HG02840 (cell line): ENCODE results near the gene XPR1.
"Not testable (repeated sequence)": the region's sequence is repeated elsewhere in the genome, so short reads cannot be mapped to it uniquely, and the experiment has no call there.

ENCODE experiments used
- ATAC-seq: cut with Tn5 transposase; IDR thresholded peaks from one replicate; pipeline ENCODE4 v1.9.1; 2021; ENCODE audit warnings: mild to moderate bottlenecking, moderate library complexity, moderate number of reproducible peaks; ENCODE audit not compliant: unreplicated experiment, low FRiP score

The XPR1 gene

DNA sequence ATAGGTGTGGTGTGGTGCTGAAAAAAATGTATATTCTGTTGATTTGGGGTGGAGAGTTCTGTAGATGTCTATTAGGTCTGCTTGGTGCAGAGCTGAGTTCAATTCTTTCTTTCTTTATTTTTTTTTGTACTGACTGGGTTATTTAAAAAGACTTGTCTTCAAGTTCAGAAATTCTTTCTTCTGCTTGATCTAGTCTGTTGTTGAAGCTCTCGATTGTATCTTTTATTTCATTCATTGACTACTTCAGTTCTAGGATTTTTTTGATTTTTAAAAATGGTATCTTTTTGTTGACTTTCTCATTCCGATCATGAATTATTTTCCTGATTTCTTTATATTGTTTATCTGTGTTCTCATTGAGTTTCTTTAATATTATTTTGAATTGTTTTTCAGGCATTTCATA is 70.6 kb downstream of the XPR1 start:
- ATAC-seq: not testable (repeated sequence)

DNA sequence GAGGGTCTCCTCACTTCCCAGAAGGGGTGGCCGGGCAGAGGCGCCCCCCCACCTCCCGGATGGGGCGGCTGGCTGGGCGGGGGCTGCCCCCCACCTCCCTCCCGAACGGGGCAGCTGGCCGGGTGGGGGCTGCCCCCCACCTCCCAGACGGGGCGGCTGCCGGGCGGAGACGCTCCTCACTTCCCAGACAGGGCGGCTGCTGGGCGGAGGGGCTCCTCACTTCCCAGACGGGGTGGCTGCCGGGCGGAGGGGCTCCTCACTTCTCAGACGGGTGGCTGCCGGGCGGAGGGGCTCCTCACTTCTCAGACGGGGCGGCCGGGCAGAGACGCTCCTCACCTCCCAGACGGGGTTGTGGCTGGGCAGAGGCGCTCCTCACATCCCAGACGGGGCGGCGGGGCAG is 78.9 kb downstream of the XPR1 start:
- not testable (repeated sequence) for ATAC-seq

DNA sequence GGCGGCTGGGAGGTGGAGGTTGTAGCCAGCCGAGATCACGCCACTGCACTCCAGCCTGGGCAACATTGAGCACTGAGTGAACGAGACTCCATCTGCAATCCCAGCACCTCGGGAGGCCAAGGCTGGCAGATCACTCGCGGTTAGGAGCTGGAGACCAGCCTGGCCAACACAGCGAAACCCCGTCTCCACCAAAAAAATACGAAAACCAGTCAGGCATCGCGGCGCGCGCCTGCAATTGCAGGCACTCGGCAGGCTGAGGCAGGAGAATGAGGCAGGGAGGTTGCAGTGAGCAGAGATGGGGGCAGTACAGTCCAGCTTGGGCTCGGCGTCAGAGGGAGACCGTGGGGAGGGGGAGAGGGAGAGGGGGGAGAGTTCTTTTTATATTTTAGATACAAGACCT is 79.4 kb downstream of the XPR1 start:
- ATAC-seq: not testable (repeated sequence)

DNA sequence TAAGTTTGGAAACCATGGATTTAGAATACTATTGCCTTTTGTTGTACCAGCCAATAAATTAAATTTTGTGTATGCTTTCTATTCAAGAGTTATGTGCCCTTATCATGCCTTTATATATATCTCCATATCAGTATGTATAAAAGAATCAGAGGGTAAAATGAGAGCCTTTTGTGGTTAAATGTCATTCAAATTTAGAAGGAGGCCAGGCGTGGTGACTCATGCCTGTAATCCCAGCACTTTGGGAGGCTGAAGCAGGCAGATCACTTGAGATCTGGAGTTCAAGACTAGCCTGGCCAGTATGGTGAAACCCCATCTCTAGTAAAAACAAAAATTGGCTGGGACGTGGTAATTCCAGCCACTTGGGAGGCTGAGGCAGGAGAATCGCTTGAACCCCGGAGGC is 88.9 kb downstream of the XPR1 start:
- ATAC-seq: no peak

DNA sequence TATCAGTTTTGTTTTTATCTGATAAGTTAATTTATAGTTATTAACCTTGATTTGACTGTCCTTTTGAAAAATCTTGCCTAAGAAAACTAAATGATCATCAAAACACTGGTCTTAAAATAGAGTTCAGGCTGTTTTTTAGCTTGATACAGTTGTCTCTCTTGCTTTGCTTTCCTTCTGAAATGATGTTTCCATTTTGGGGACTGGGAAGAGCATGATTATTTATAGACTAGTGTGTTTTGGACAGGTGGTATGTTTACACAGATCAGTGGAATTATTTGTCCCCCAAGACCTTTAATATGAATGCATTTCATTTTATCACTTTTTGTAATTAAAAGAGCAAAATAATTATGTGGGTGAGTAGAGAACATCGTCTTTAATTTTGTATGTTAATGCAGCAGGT is 90.8 kb downstream of the XPR1 start:
- no peak for ATAC-seq

DNA sequence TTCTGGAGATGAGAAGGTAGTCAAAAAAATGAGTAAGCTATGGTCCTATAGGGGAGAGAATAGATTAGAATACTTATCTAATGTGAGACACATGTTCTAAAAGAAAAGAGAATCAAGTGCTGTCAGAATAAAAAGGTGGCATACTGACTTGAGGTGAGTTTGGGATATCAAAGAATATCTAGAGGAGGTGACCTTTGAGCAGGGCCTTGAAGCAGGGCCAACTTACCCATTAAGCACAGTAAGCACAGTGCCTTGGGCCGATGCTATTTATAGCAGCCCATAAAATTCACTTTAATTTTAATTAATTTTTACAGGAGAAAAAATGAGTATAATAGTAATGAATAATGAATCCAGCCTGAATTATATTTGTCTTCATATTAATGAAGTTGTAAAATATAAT is 92.2 kb downstream of the XPR1 start:
- no peak for ATAC-seq

DNA sequence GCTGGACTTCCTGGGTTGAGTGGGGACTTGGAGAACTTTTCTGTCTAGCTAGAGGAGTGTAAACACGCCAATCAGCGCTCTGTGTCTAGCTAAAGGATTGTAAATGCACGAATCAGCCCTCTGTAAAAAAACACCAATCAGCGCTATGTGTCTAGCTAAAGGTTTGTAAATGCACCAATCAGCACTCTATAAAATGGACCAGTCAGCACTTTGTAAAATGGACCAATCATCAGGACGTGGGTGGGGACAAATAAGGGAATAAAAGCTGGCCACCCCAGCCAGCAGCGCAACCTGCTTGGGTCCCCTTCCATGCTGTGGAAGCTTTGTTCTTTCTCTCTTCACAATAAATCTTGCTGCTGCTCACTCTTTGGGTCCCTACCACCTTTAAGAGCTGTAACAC is 94.2 kb downstream of the XPR1 start:
- not testable (repeated sequence) for ATAC-seq

DNA sequence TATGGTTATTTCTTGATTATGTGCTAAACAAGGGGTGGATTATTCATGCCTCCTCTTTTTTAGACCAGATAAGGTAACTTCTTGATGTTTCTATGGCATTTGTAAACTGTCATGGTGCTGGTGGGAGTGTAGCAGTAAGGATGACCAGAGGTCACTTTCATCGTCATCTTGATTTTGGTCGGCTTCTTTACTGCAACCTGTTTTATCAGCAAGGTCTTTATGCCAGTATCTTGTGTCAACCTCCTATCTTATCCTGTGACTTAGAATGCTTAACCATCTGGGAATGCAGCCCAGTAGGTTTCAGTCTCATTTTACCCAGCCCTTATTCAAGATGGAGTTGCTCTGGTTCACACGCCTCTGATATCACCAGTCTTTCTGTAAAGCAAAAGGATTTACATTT is 95.9 kb downstream of the XPR1 start:
- ATAC-seq: not testable (repeated sequence)

DNA sequence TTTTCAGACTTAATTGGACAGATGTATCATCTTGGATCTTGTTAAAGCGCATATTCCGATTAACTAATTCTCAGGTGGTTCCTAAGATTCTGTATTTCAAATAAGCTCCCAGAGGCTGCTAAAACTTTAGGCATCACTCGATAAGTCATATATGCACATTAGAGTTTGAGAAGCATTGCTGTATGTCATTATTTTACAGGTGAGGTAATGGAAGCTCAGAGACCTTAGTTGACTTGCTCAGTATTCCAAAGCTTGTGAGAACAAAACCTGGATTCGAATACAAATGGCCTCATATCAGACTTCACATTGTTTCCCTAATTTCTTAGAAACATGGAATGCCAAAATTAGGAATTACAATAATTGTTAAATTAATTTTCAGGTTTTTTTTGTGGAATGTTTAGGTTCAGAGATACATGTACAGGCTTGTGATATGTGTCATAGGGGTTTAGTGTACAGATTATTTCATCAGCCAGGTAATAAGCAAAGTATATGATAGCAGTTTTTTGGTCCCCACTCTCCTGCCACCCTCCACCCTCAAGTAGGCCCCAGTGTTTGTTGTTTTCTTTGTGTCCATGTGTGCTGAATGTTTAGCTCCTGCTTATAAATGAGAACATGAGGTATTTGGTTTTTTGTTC is 96.8 kb downstream of the XPR1 start:
- ATAC-seq: no peak

DNA sequence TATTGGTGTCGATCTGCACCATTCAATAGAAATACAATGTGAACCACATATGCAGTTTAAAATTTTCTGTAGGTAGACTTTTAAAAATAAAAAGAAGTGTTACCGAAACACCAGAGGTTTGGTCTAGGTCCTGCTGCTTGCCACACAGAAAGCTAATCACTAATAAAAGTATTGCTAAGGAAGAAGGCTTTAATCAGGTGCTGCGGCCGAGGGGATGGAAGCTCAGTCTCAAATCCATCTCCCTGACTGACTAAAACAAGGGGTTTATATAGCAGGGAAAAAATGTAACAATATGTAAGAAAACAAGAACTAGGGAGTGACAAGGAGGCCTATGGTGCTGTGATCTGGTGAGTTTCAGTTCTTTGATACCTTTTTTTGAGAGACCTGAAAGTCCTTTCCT is 99.3 kb downstream of the XPR1 start:
- ATAC-seq: no peak

DNA sequence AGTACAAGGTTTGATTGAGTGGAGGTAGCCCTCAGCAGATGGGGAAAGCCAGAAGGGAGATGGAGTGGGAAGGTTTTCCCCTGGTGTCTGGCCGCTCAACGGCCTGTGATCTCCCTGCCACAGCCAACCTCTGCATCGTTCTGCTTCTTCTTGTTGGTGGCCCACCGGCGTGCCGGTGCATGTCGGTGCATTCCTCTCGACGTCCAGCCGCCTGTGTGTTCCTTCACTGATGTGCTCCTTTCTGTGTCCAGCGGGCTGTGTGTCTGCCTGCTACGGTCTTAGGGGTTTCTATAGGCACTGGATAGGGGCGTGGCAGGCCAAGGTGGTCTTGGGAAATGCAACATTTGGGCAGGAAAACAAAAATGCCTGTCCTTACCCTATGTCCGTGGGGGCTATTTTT is 101.0 kb downstream of the XPR1 start:
- ATAC-seq: no peak

DNA sequence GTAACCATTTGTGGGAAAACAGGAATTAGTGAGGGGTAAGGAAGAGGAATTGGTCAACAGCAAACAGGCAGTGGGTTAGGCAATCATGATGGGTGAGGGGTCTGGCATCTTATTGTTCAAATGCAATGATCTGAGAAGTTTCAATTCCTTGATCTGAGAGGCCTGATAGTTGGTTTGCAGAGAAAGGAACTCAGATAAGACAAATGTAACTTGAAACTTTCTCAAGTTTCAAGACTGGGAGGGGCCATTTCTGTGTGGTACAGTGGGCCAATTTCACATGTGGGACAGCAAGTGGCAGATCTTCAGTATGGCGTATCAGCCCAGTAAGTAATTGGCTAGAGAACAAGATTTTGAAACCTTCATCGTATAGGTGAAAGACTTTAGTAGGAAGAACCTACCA is 102.5 kb downstream of the XPR1 start:
- no peak for ATAC-seq

DNA sequence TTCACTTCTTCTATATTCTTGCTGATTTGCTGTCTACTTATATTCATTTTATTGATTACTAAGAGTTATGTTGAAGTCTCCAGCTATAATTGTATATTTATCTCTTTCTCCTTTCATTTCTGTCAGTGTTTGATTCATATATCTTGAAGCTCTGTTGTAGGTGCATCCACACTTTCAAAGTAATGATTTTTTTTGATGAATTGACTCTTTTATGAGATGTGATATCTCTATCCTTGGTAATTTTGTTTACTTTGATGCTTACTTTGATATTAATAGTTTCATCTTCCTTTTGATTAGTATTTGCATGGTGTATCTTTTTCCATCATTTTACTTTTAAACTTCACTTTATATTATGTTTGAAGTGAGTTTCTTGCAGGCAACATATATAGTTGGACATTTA is 110.8 kb downstream of the XPR1 start:
- ATAC-seq: no peak

DNA sequence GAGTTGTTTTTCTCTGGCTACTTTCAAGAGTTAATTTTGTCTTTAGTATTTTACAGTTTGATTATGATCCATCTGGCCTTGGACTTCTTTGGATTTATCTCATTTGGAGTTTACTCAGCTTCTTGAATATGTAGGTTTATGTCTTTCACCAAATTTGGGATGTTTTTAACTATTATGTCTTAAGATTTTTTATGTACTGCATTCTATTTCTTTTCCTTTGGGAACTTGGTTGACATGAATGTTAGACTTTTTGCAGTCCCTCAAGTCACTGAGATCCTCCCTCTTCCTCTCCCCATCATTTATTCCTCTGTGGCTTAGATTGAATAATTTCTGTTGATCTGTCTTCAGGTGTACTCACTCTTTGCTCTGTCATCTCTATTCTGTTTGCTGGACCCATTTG is 112.0 kb downstream of the XPR1 start:
- no peak for ATAC-seq

DNA sequence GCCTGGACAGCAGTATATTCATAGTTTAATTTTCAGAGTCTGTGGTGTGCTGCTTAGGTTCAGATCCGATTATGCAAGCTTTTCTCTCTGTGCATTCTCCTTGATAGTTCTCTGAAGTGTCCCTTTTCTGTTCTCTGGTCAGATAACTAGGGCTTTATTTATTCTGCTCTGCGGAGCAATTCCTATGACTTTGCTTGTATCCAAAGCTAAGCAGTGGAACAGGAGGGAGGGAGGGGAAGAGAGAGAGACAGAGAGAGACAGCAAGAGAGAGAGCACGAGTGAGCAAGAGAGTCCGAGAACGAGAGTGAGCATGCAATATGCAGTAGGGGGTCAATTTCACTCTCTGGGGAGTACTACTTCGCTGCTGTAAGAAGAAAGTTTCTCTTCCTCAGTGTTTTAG is 113.3 kb downstream of the XPR1 start:
- no peak for ATAC-seq

DNA sequence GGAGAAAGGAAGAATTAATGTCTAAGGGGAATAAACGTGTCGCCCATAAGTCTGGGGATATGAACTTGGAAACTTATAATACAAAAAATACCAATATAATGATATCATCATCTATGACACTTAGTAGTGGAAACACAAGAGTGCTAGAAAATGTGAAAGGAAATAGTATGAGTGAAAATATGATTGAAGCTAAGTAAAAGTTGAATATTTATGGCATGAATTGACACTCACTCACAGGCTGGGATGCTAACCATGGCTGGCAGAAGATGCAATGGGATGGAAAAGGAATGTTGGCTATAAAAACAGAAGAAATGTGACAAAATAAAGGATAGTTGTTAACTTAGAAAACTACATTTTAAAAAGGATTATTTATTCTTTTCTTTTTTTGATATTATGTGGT is 120.1 kb downstream of the XPR1 start:
- ATAC-seq: no peak

DNA sequence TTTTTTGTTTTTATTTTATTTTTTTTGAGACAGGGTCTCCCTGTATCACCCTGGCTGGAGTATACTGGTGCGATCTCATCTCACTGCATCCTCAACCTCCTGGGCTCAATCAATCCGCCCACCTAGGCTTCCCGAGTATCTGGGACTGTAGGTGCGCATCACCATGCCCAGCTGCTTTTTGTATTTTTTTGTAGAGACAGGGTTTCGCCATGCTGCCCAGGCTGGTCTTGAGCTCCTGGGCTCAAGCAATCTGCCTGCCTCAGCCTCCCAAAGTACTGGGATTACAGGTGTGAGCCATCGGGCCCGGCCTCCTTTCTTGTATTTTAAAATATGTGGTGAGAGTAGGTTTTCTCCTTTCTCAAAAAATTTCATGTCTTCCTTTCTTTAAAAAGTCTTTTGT is 122.6 kb downstream of the XPR1 start:
- ATAC-seq: no peak

DNA sequence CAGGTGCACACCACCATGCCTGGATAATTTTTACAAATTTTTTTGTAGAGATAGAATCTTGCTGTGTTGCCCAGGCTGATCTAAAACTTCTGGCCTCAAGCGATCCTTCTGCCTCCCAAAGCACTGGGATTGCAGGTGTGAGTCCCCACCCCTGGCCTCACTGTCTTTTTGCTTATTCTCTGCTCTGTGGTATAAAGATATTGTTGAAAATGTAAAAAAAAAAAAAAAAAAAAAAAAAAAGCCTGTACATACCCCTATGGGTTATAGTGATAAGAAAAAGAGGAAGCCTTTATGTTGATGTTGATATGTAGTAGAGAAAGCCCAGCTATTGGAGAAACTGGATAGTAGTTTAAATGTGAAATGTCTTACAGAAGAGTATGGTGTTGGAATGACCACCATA is 125.8 kb downstream of the XPR1 start:
- no peak for ATAC-seq

DNA sequence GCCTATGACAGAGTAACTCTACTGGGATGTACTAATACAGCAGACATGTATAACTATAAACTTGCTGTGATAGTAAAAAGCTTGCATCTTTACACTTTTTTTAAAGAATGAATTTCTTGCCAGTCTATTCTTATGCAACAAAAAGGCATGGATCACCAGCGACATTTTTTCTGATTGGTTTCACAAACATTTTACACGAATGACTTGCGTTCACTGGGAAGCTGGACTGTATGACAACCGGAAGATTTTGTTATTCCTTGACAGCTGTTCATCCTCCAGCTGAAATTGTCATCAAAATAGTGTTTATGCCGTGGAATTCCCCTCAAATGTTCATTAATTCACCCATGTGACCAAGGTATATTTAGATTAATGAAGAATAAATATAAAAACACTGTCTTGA is 131.0 kb downstream of the XPR1 start:
- ATAC-seq: no peak

DNA sequence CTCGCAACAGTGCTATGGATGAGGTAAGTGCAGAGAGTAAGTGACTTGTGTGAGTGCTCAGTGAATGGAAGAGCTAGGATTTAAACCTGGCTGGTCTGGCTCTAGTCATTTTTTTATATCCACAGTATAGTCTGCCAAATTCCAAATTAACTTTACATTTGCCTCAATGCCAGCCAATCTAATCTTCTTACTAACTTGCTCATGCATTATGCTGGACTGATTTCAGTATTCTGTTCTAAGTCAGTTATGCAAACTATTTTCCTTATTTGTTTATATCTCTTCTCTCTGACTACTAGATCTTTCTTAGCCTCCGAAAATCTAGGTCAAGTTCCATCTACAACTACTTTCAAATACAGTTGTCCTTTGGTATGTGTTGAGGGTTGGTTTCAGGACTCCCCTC is 133.3 kb downstream of the XPR1 start:
- no peak for ATAC-seq

DNA sequence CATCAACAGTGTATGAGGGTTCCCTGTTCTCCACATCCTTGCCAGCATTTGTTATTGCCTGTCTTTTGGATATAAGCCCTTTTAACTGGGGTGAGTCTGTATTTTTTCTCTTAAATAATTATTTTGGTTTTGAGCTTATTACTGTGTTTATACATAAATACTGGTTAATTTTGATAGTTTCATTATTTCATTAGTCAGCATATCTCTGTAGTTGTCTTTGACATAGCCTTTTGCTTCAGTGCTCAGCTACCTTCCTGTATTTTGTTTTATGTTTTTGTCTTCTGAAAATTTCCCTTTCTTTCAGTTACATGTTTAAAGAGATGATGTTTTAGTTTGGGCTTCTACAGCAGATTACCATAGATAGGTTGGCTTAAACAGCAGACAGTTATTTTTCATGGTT is 138.1 kb downstream of the XPR1 start:
- no peak for ATAC-seq

DNA sequence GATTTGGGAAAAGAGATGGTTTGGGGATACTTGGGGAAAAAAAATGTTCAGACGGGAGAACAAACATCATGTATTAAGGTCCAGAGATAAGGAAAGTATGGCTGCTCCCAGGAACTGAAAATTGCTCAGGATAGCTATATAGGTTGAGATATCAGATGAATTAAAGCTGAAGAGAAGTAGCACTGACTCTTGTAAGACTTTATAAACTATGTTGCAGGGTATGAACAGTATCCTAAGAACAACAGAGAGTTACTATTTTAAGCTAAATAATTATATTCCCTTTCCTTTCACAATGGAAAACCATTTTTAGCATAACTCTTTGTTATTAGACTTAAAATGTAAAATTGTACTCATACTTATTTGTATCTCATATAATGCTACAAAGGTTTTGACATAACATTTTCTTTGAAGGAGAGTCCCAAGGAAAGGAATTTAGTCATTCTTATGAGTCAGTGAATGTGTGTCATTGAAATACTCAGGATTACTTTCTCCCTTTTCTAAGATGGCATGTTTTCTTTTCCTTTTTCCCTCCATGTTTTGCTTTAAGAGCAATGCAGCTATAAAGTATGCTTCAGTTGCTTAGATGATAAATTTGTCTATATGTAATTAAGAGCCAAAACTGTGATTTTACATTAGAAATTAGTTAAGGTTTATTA is 141.5 kb downstream of the XPR1 start:
- ATAC-seq: no peak

DNA sequence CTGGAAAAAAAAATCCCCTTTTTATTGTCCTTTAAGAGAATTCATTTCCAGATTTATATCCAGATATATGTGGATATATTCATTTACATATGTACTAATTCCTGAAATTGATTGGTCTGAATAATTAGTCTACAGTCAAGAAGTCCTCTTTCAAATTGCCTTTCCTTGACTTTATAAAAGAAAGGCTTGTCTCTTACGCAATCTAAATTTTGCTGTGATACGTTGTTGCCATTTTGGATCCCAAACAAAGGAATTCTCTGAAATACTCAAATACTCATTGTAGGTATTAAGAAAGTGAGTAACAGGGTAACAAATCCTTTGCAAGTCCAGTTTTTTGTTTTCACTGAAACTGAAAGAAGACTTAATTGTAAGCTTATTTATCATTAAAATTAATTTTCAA is 144.0 kb downstream of the XPR1 start:
- no peak for ATAC-seq
